SKM-1 (cell line): ENCODE measurements around the gene GPR173.
A peak's percentile ranks its signal among the peaks of the same experiment; 100 is the strongest.

ENCODE experiments used
- DNase-seq: peaks from one replicate; lab custom pipeline; 2025; ENCODE audit not compliant: unreplicated experiment; lab: John Stamatoyannopoulos, UW

GPR173 gene

DNA sequence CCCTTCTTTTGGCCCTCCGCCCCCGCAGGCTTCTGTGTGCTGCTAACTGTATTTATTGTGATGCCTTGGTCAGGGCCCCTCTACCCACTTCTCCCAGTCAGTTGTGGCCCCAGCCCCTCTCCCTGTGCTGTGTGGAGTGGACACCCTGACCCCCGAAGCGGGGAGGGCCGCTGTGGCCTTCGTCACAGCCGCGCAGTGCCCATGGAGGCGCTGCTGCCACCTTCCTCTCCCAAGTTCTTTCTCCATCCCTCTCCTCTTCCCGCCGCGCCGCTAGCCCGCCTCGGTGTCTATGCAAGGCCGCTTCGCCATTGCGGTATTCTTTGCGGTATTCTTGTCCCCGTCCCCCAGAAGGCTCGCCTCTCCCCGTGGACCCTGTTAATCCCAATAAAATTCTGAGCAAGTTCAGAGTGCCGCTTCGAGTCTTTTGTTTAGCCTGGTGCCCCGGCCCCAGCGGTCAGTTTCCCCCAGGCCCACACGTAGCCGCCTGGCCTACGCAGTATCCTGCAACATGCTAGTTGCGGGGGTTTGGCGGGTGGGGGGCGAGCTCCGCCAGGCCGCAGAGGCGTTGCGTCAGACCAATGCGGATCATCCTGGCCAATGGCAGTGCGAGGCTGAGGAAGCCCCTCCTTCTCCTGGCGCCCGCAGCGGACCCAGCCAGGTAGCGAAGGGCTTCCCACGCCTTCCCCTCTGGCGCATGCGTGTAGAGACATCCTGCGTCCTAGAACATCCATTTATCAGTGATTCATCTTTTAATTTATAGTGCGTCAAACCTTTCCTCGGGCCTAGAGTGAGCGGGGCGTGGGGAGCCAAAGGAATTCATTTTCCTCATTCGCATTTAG is 39.8 kb downstream of the GPR173 start:
- no peak for DNase-seq

- DNase-seq: no peak
These were observed 40.7 kb downstream of the GPR173 start for GRCh38 chrX:53089224-53089842.

GRCh38 chrX:53089925-53090324 is 41.3 kb downstream of the GPR173 start:
- DNase-seq: no peak

DNA sequence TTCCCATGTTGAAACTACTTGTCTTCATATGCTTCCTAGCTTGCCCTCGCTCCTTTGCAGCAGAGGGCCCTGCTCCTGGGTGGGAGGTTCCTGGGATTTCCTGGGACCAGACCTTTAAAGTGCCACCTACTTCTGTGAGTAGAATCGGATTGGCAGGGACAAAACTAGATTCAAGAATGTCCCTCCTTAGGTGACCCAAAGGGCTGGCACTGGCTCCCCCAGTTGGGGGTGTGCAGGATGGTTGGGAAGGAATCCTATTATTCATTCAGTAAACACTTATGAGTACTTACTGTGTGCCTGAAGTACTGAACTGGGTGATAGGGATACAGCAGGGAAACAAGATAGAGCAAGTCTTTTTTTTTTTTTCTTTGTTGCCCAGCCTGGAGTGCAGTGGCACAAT is 42.8 kb downstream of the GPR173 start:
- no peak for DNase-seq

DNA sequence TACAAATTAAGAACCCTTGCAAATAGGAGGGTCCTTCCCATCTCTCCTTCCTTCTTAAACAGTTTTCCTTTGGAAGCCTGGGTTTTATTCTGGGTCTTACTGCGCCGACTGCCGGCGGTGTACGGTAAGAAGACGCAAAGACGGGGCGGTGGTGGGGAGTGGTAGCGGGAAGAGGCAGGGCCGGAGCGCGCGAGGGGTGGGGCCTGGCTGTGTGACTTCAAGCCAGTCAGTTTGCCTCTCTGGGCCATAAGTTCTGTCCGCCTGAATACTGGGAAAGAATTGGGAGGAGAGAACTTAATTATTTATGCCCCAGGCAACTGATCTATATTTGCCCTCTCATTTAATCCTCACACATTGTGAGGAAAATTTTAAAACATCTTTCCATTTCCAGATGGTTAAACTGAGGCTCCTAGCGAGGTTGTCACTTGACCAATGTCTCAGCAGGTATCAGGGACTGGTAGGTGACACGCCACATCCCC is 44.6 kb downstream of the GPR173 start:
- peak; percentile 37 for DNase-seq

- DNase-seq: peak; percentile 71
These were observed 45.4 kb downstream of the GPR173 start, which contains the start of gene KANTR for GRCh38 chrX:53093748-53094581. TSS of gene KANTR (plus strand) at chrX:53094142. CDS start at chrX:53124273, 30,131 bp downstream.

GRCh38 chrX:53094582-53094905 is 46.0 kb downstream of the GPR173 start:
- no peak for DNase-seq

GRCh38 chrX:53095796-53096195 is 47.2 kb downstream of the GPR173 start:
- no peak for DNase-seq

DNA sequence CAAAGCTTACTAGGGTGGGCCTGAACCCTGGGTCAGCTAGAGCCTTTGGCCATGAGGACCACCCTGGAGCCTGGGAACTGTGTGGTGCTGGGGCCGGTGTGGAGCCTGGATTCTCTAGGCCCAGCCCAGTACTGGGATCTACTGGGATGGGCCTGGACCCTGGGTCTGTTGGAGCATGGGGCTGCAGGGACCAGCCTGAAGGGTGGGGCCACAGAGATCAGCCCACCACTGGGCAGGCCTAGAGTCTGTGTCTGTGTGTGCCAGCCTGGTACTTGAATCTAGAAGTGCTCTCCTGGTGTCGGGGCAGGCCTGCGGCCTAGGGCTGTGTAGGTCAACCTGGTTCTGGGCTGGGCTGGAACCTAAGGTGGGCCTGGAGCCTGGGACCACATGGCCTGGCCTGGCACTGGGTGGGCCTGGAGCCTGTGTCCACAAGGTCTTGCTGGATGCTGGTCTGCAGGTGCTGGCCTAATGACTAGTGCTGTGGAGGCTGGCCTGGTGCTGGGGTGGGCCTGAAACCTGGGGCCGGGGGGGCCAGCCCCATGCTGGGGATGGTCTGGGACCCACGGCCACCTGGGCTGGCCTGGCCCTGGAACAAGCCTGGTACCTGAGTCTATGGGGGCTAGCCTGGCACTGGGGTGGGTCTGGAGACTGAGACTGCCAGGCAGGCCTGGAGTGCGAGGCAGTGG is 66.4 kb downstream of the GPR173 start:
- no peak for DNase-seq

GRCh38 chrX:53115550-53115874 is 66.9 kb downstream of the GPR173 start:
- no peak for DNase-seq

DNA sequence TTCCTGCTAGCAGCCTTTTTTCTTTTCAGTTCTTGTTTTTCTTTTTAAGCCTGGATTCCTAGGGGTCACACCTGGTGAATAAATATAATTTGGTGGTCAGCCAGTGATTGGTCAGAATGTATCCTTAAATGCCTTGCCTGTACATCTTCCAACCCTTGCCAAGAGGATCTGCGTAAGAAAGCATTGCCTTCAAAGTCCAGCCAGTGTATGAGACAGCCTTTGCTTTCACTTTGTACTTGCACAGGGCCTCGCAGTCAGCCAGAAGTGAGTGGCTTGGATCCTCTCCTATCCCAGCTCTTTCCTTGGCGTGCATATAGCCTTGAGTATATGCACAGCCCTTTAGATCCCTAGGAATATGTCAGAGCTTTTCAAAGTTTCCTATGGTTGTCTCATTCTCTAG is 67.5 kb downstream of the GPR173 start:
- no peak for DNase-seq

- no peak for DNase-seq
These were observed 73.4 kb downstream of the GPR173 start for GRCh38 chrX:53122013-53122412.

DNA sequence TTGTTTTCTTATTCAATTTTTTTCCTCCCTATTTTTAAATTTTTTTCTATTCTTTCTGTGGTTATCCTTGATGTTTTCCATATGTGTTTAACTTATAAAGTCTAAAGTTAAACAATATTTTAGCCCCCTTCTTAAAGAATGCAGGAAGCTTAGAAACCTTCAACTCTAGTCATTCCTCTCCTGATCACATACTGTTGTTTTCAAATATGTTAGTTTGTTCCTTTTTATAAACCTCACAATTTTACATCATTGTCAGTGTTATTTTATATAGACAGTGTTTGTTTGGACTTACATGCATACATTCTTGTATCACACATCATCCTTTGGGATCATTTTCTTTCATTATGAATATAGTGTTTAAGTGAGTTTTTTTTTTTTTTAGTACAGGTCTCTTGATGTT is 76.9 kb downstream of the GPR173 start:
- DNase-seq: no peak

DNA sequence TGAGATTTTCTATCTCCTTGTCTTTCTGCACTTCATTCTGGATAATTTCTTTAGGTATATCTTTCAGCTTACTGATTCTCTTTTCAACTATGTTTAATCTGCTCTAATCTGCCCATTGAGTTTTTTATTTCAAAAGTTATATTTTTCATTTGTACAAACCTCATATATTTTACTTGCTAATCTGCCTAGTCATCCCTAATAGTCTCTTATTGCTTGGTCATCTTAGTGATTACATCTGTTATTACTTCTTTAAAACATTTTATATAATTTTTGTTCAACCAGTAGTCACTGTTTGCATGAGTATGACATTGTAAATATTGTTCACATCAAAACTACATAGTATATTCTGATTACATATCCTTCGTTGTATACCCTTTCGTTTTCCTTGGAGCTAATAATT is 77.8 kb downstream of the GPR173 start:
- DNase-seq: no peak

DNA sequence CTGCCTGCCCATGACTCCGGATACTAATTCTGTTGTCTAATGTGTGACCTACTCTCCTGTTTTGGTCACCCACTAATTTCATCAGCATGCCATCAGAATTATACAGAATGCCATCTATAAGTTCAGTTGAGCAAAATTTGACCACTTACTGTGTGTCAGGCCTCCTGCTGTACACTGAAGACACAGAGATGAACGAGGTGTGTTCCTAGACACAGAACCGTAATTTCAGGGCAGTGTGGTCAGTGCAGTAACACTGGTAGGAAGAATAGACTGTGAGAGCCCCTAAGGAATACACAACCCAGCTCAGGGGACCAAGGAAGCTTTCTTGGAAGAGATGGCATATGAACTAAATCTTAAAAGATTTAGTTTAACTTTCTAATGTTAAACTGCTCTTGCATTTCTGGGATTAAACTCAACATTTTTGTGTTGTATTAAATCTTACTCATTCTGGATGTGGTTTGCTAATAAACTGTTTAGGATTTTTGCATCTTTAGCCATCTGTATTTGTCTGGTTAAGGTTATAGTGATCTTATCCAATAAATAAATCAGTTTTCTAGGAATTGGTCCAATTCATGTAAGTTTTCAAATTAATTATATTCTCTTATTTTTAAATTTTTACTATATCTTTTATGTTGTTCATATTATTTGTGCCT is 79.6 kb downstream of the GPR173 start:
- DNase-seq: no peak
